GM23338 (cell line): Measurements from ENCODE around the gene ZNF66. TPM values are rescaled to one million over a fixed set of nuclear protein-coding genes. Genes with fewer than 3 reads are reported as not detected.

Experiments
- ATAC-seq: fragments of 200-7000 bp; cut with Tn5 transposase; 3 replicates; pipeline ENCODE4 v1.9.1; 2020
- DNase-seq: peaks from one replicate; pipeline ENCODE4 v3.0.0-alpha.2; 2015; ENCODE audit warnings: low spot score
- H2AFZ ChIP-seq: fragments of 200-600 bp; sonication (generic); 2 replicates; pipeline ENCODE4 v1.8.0; 2016; ENCODE audit warnings: antibody characterized with exemption, mild to moderate bottlenecking, moderate library complexity
- H3F3A ChIP-seq: fragments of 200-600 bp; sonication (generic); replicated peaks from 2 replicates; pipeline ENCODE4 v1.8.0; 2017; ENCODE audit warnings: antibody characterized with exemption, mixed run types, low read depth
- H3K27ac ChIP-seq: fragments of 200-600 bp; sonication (generic); 2 replicates; pipeline ENCODE4 v1.6.1; 2016; ENCODE audit warnings: low read depth
- H3K27me3 ChIP-seq: fragments of 200-600 bp; sonication (generic); 2 replicates; pipeline ENCODE4 v1.8.0; 2016; ENCODE audit warnings: mild to moderate bottlenecking, mixed run types, moderate library complexity; ENCODE audit not compliant: insufficient read depth
- H3K36me3 ChIP-seq: fragments of 200-600 bp; sonication (generic); 2 replicates; pipeline ENCODE4 v1.8.0; 2016; ENCODE audit warnings: mild to moderate bottlenecking; ENCODE audit not compliant: insufficient read depth
- H3K4me1 ChIP-seq: fragments of 200-600 bp; sonication (generic); 2 replicates; pipeline ENCODE4 v1.8.0; 2016; ENCODE audit warnings: mild to moderate bottlenecking, moderate library complexity; ENCODE audit not compliant: insufficient read depth
- H3K4me2 ChIP-seq: fragments of 200-600 bp; sonication (generic); 2 replicates; pipeline ENCODE4 v1.7.1; 2017; ENCODE audit warnings: mixed run types
- H3K4me3 ChIP-seq: fragments of 200-600 bp; sonication (generic); 2 replicates; pipeline ENCODE4 v1.6.1; 2016; ENCODE audit warnings: mixed run types
- H3K79me2 ChIP-seq: fragments of 200-600 bp; sonication (generic); replicated peaks from 2 replicates; pipeline ENCODE4 v1.8.0; 2017; ENCODE audit warnings: mild to moderate bottlenecking; ENCODE audit not compliant: insufficient read depth
- H3K9me2 ChIP-seq: fragments of 200-600 bp; sonication (generic); 2 replicates; pipeline ENCODE4 v1.8.0; 2017; ENCODE audit not compliant: insufficient read depth
- H4K20me1 ChIP-seq: fragments of 200-600 bp; sonication (generic); replicated peaks from 2 replicates; pipeline ENCODE4 v1.8.0; 2017; ENCODE audit warnings: mild to moderate bottlenecking; ENCODE audit not compliant: insufficient read depth
- H3K27ac Mint-ChIP-seq: 2 replicates; pipeline ENCODE4 v1.8.0; 2020; ENCODE audit warnings: inconsistent platforms, mild to moderate bottlenecking, moderate library complexity, mixed read lengths
- H3K27me3 Mint-ChIP-seq: 3 replicates; pipeline ENCODE4 v1.8.0; 2022; ENCODE audit warnings: low read depth, mild to moderate bottlenecking, moderate library complexity, mixed read lengths, inconsistent platforms; ENCODE audit not compliant: insufficient read depth, poor library complexity
- H3K36me3 Mint-ChIP-seq: 3 replicates; pipeline ENCODE4 v1.8.0; 2021; ENCODE audit warnings: low read depth, mild to moderate bottlenecking, inconsistent platforms, moderate library complexity, mixed read lengths
- H3K4me1 Mint-ChIP-seq: 3 replicates; pipeline ENCODE4 v1.8.0; 2020; ENCODE audit warnings: mild to moderate bottlenecking, inconsistent platforms, mixed read lengths
- H3K4me3 Mint-ChIP-seq: 3 replicates; pipeline ENCODE4 v1.8.0; 2021; ENCODE audit warnings: moderate library complexity, mild to moderate bottlenecking, inconsistent platforms, mixed read lengths
- H3K9me3 Mint-ChIP-seq: 3 replicates; pipeline ENCODE4 v1.8.0; 2020; ENCODE audit warnings: moderate library complexity, mild to moderate bottlenecking, inconsistent platforms, mixed read lengths
- CREB1 ChIP-seq: fragments of 250-450 bp; sonication (Bioruptor Pico); IDR thresholded peaks from 2 replicates; pipeline ENCODE4 v1.5.0; 2020; ENCODE audit warnings: low read depth, mild to moderate bottlenecking, moderate library complexity
- EZH2 ChIP-seq: fragments of 200-600 bp; sonication (generic); IDR thresholded peaks from one replicate; pipeline ENCODE4 v1.8.0; 2017; ENCODE audit warnings: antibody characterized with exemption, mild to moderate bottlenecking, low read depth; ENCODE audit not compliant: unreplicated experiment
- EZH2phosphoT487 ChIP-seq: fragments of 200-600 bp; sonication (generic); IDR thresholded peaks from one replicate; pipeline ENCODE4 v1.8.1; 2018; ENCODE audit warnings: antibody characterized with exemption; ENCODE audit not compliant: unreplicated experiment
- JUNB ChIP-seq: IDR thresholded peaks from one replicate; pipeline ENCODE4 v1.6.1; 2016; ENCODE audit warnings: antibody characterized with exemption; ENCODE audit not compliant: unreplicated experiment
- NANOG ChIP-seq: IDR thresholded peaks from 2 replicates; pipeline ENCODE4 v1.6.1; 2016; ENCODE audit warnings: antibody characterized with exemption, borderline replicate concordance
- POLR2AphosphoS5 ChIP-seq: IDR thresholded peaks from 2 replicates; pipeline ENCODE4 v1.6.1; 2016; ENCODE audit warnings: antibody characterized with exemption, low read depth
- STAT1 ChIP-seq: IDR thresholded peaks from one replicate; pipeline ENCODE4 v1.6.1; 2016; ENCODE audit warnings: antibody characterized with exemption; ENCODE audit not compliant: unreplicated experiment
- ZNF114 ChIP-seq: fragments of 250-450 bp; sonication (Bioruptor Pico); IDR thresholded peaks from 2 replicates; pipeline ENCODE4 v1.5.0; 2020; ENCODE audit warnings: mild to moderate bottlenecking, moderate library complexity
- ZNF331 ChIP-seq: fragments of 250-450 bp; sonication (Bioruptor Pico); IDR thresholded peaks from 2 replicates; pipeline ENCODE4 v1.5.0; 2020; ENCODE audit warnings: low read depth, mild to moderate bottlenecking, moderate library complexity
- polyA plus RNA-seq: library from polyadenylated mRNA; unstranded; fragments of >200 nt; fragmentation: Nextera tagmentation; extraction: Ambion mirVana; gene quantifications from 2 replicates; pipeline ENCODE4 v1.2.1, GENCODE V29; 2016
- total RNA-seq: library from RNA; depleted of rRNA; stranded (reverse); fragments of >200 nt; shearing (Covaris generic); gene quantifications from 2 replicates; pipeline ENCODE4 v1.2.3, GENCODE V29; 2014
- TF ChIP-seq, protein P1 (sequence below): fragments of 250-450 bp; sonication (Bioruptor Pico); IDR thresholded peaks from 2 replicates; pipeline ENCODE4 v1.5.0; 2020; ENCODE audit warnings: mild to moderate bottlenecking, moderate library complexity
- TF ChIP-seq, protein P2 (sequence below): IDR thresholded peaks from 2 replicates; pipeline ENCODE4 v1.6.1; 2016; ENCODE audit warnings: antibody characterized with exemption
- TF ChIP-seq, protein P3 (sequence below), 2 experiments: fragments of 200-600 bp in 1 of 2; sonication (generic) in 1 of 2; conservative IDR thresholded peaks; 2 replicates each; pipeline versions ENCODE4 v1.5.1 to v1.6.1; 2016 to 2017; ENCODE audit warnings: antibody characterized with exemption in 2 of 2, low read depth in 2 of 2, mild to moderate bottlenecking in 2 of 2, moderate library complexity in 1 of 2
- TF ChIP-seq, protein P4 (sequence below): IDR thresholded peaks from one replicate; pipeline ENCODE4 v1.6.1; 2018; ENCODE audit warnings: antibody characterized with exemption; ENCODE audit not compliant: unreplicated experiment

The ZNF66 gene
- total and polyA plus RNA-seq, 2 experiments from 2014 or later = 18.5 to 67.3 TPM

DNA sequence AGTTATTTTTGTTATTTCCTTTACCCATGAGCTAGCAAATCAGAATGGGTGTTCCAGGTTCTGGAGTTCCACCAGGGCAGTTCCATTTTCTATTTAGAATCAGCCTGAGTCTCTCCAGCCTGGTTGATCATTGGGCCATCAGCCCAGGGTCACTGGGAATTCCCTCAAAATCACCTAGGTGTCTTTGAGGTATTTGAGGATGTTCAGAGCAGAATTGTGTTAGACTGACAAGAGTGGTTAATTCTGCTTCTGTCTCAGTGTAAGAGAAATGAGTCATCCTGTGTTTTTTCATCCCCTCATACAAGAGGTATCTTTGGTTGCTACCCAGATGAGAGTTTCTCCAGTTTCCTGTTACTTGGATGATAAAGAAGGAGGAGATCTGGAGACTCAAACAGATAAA, 11.7 kb downstream of the ZNF66 start:
- Mint-ChIP-seq H3K36me3 (peaks cover 61% of the 10 kb centered on the region), H3K27ac (no peak overlapping the region), H3K27me3 (peaks cover 5% of the 10 kb centered on the region), H3K4me3 (no peak overlapping the region), H3K9me3 (peaks cover 5% of the 10 kb centered on the region; the same call in 1 of the 3 replicates), H3K4me1 (no peaks in the 10 kb centered on the region)
- Histone ChIP-seq H3K4me3 (no peak overlapping the region), H3K4me2 (no peak overlapping the region), H2AFZ (no peak overlapping the region), H3K9me2 (no peaks in the 10 kb centered on the region), H3K79me2 (peaks cover 88% of the 10 kb centered on the region), H3K4me1 (no peaks in the 10 kb centered on the region), H3K27ac (no peak overlapping the region), H3K27me3 (no peaks in the 10 kb centered on the region), H4K20me1 (peaks cover 15% of the 10 kb centered on the region), H3K36me3 (peaks cover 12% of the 10 kb centered on the region; the same call in 1 of the 2 replicates), H3F3A (no peaks in the 10 kb centered on the region)
- DNase-seq = no peak
- ATAC-seq = no peak
- TF ChIP-seq, protein P1, sequence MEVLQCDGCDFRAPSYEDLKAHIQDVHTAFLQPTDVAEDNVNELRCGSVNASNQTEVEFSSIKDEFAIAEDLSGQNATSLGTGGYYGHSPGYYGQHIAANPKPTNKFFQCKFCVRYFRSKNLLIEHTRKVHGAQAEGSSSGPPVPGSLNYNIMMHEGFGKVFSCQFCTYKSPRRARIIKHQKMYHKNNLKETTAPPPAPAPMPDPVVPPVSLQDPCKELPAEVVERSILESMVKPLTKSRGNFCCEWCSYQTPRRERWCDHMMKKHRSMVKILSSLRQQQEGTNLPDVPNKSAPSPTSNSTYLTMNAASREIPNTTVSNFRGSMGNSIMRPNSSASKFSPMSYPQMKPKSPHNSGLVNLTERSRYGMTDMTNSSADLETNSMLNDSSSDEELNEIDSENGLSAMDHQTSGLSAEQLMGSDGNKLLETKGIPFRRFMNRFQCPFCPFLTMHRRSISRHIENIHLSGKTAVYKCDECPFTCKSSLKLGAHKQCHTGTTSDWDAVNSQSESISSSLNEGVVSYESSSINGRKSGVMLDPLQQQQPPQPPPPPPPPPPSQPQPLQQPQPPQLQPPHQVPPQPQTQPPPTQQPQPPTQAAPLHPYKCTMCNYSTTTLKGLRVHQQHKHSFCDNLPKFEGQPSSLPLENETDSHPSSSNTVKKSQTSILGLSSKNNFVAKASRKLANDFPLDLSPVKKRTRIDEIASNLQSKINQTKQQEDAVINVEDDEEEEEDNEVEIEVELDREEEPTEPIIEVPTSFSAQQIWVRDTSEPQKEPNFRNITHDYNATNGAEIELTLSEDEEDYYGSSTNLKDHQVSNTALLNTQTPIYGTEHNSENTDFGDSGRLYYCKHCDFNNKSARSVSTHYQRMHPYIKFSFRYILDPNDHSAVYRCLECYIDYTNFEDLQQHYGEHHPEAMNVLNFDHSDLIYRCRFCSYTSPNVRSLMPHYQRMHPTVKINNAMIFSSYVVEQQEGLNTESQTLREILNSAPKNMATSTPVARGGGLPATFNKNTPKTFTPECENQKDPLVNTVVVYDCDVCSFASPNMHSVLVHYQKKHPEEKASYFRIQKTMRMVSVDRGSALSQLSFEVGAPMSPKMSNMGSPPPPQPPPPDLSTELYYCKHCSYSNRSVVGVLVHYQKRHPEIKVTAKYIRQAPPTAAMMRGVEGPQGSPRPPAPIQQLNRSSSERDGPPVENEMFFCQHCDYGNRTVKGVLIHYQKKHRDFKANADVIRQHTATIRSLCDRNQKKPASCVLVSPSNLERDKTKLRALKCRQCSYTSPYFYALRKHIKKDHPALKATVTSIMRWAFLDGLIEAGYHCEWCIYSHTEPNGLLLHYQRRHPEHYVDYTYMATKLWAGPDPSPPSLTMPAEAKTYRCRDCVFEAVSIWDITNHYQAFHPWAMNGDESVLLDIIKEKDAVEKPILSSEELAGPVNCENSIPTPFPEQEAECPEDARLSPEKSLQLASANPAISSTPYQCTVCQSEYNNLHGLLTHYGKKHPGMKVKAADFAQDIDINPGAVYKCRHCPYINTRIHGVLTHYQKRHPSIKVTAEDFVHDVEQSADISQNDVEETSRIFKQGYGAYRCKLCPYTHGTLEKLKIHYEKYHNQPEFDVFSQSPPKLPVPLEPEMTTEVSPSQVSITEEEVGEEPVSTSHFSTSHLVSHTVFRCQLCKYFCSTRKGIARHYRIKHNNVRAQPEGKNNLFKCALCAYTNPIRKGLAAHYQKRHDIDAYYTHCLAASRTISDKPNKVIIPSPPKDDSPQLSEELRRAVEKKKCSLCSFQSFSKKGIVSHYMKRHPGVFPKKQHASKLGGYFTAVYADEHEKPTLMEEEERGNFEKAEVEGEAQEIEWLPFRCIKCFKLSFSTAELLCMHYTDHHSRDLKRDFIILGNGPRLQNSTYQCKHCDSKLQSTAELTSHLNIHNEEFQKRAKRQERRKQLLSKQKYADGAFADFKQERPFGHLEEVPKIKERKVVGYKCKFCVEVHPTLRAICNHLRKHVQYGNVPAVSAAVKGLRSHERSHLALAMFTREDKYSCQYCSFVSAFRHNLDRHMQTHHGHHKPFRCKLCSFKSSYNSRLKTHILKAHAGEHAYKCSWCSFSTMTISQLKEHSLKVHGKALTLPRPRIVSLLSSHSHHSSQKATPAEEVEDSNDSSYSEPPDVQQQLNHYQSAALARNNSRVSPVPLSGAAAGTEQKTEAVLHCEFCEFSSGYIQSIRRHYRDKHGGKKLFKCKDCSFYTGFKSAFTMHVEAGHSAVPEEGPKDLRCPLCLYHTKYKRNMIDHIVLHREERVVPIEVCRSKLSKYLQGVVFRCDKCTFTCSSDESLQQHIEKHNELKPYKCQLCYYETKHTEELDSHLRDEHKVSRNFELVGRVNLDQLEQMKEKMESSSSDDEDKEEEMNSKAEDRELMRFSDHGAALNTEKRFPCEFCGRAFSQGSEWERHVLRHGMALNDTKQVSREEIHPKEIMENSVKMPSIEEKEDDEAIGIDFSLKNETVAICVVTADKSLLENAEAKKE = no peak
- TF ChIP-seq EZH2 = no peak
- TF ChIP-seq NANOG = no peak
- TF ChIP-seq CREB1 (CRISPR knock-in tag) = no peak
- no peak for TF ChIP-seq ZNF331 (CRISPR knock-in tag)
- TF ChIP-seq, protein P2, sequence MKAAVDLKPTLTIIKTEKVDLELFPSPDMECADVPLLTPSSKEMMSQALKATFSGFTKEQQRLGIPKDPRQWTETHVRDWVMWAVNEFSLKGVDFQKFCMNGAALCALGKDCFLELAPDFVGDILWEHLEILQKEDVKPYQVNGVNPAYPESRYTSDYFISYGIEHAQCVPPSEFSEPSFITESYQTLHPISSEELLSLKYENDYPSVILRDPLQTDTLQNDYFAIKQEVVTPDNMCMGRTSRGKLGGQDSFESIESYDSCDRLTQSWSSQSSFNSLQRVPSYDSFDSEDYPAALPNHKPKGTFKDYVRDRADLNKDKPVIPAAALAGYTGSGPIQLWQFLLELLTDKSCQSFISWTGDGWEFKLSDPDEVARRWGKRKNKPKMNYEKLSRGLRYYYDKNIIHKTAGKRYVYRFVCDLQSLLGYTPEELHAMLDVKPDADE = no peak
- no peak for TF ChIP-seq ZNF114 (CRISPR knock-in tag)
- TF ChIP-seq EZH2phosphoT487 = no peak
- TF ChIP-seq POLR2AphosphoS5 = no peak
- TF ChIP-seq, protein P3, sequence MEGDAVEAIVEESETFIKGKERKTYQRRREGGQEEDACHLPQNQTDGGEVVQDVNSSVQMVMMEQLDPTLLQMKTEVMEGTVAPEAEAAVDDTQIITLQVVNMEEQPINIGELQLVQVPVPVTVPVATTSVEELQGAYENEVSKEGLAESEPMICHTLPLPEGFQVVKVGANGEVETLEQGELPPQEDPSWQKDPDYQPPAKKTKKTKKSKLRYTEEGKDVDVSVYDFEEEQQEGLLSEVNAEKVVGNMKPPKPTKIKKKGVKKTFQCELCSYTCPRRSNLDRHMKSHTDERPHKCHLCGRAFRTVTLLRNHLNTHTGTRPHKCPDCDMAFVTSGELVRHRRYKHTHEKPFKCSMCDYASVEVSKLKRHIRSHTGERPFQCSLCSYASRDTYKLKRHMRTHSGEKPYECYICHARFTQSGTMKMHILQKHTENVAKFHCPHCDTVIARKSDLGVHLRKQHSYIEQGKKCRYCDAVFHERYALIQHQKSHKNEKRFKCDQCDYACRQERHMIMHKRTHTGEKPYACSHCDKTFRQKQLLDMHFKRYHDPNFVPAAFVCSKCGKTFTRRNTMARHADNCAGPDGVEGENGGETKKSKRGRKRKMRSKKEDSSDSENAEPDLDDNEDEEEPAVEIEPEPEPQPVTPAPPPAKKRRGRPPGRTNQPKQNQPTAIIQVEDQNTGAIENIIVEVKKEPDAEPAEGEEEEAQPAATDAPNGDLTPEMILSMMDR (conservative IDR thresholded peaks at IDR 0.05; ENCODE audit: low read depth in 2 of 2) = no peak
- TF ChIP-seq, protein P4, sequence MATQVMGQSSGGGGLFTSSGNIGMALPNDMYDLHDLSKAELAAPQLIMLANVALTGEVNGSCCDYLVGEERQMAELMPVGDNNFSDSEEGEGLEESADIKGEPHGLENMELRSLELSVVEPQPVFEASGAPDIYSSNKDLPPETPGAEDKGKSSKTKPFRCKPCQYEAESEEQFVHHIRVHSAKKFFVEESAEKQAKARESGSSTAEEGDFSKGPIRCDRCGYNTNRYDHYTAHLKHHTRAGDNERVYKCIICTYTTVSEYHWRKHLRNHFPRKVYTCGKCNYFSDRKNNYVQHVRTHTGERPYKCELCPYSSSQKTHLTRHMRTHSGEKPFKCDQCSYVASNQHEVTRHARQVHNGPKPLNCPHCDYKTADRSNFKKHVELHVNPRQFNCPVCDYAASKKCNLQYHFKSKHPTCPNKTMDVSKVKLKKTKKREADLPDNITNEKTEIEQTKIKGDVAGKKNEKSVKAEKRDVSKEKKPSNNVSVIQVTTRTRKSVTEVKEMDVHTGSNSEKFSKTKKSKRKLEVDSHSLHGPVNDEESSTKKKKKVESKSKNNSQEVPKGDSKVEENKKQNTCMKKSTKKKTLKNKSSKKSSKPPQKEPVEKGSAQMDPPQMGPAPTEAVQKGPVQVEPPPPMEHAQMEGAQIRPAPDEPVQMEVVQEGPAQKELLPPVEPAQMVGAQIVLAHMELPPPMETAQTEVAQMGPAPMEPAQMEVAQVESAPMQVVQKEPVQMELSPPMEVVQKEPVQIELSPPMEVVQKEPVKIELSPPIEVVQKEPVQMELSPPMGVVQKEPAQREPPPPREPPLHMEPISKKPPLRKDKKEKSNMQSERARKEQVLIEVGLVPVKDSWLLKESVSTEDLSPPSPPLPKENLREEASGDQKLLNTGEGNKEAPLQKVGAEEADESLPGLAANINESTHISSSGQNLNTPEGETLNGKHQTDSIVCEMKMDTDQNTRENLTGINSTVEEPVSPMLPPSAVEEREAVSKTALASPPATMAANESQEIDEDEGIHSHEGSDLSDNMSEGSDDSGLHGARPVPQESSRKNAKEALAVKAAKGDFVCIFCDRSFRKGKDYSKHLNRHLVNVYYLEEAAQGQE = no peak
- TF ChIP-seq STAT1 = no peak
- no peak for TF ChIP-seq JUNB
